Measurements from ENCODE around the gene BICD1.
"Not testable (repeated sequence)": the region's sequence is repeated elsewhere in the genome, so short reads cannot be mapped to it uniquely, and the experiment has no call there.

BICD1 gene

DNA sequence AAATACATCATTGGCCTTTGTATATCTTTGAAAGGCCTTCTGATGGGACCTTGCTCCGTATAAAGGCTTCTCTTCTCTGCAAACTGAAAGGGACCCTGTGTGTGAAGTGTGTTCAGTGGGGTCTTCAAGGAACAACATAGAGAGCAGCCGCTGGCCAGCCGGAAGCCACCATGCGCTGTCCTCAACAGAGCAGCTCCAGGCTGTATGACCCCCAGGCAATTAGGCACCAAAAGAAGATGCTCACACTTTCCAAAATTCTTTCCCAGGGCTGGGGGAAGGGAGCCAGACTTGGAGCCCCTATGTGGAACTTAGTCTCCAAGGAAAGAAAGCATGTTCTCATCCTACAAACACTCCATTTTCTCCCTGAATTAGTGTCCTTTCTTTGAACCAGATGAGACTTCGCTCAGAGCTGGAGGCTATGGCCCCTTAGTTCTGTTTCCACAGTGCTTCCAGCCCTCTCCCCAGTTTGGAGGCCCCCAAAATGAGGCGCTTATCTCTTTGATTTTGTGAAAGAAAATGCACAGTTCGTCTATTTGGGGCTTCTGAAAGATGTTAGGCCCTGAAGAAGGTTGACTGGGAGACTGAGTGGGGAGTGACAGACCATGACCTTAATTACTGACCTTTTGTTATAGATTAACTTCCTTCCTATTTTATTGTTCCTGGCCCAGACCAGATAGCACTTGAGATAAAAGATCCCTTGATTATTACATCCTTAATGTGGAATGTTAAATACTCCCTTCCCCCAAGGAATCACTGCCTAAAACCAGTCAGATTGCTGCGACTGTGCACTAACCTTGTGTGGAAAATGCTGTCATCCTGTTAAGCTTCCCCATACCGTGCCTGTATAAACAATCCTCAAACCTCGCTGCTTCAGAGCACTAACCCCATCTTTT, 164.4 kb downstream of the BICD1 start:
- Histone ChIP-seq H3K27me3 (no peaks in the 10 kb centered on the region), H3K9me3 (replicated peaks in 1 of 11) (peaks cover 0 to 10% (median 0%) of the 10 kb centered on the region in 11 experiments; a peak in 2 of 22 replicates), H3K4me1 (peaks cover 5 to 44% (median 35%) of the 10 kb centered on the region in 10 experiments), H3K4me3 (no peak overlapping the region), H3K9ac (no peak overlapping the region), H3K27ac (peak overlapping the region in 2 of 11 experiments; percentile 14 to 27; a peak in 1 of 22 replicates), H3K36me3 (peaks cover 0 to 17% (median 6%) of the 10 kb centered on the region in 11 experiments; a peak in 7 of 22 replicates), H4K20me1 (no peaks in the 10 kb centered on the region), H3K4me2 (peak overlapping the region in 8 of 11 experiments; percentile 3 to 58 (median 36); a peak in 11 of 22 replicates)
- TF ChIP-seq Cebpa-rat (IDR thresholded peaks at IDR 0.05): no peak

DNA sequence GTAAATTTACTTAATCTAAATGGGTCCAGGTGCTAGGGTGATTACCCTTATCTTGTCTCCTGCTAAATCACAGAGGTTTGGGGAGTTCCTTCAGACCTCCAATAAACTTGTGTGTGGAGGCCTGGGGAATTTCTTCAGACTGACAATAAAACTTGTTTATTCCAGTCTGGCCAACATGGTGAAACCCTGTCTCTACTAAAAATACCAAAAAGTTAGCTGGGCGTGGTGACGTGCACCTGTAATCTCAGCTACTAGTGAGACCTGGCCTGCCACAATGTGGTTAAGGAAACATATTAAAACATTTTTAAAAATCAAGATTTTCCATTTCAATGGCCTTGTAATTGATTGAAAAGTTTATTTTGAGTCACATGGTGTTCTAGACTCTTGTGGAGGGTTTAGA, 165.8 kb downstream of the BICD1 start:
- Histone ChIP-seq H3K27me3 (no peaks in the 10 kb centered on the region), H4K20me1 (no peaks in the 10 kb centered on the region), H3K27ac (no peak overlapping the region), H3K9ac (no peak overlapping the region), H3K4me1 (peaks cover 0 to 36% (median 28%) of the 10 kb centered on the region in 10 experiments; a peak in 18 of 20 replicates), H3K4me3 (no peak overlapping the region), H3K9me3 (replicated peaks in 1 of 11) (peaks cover 0 to 8% (median 0%) of the 10 kb centered on the region in 11 experiments; a peak in 1 of 22 replicates), H3K36me3 (peaks cover 0 to 15% (median 6%) of the 10 kb centered on the region in 11 experiments; a peak in 7 of 22 replicates), H3K4me2 (peak overlapping the region in 4 of 11 experiments; percentile 19 to 68 (median 41); a peak in 4 of 22 replicates)
- no peak for TF ChIP-seq Cebpa-rat (IDR thresholded peaks at IDR 0.05)

- H3K36me3 ChIP-seq: peaks cover 0 to 10% (median 4%) of the 10 kb centered on the region in 11 experiments; a peak in 7 of 22 replicates
- H3K9me3 ChIP-seq (replicated peaks in 1 of 11): peaks cover 0 to 8% (median 0%) of the 10 kb centered on the region in 11 experiments; a peak in 1 of 22 replicates
- H3K4me3 ChIP-seq: no peak overlapping the region
- peaks cover 0 to 36% (median 28%) of the 10 kb centered on the region in 10 experiments; a peak in 18 of 20 replicates for H3K4me1 ChIP-seq
- peak overlapping the region; percentile 0 to 68 (median 36); a peak in 16 of 22 replicates for H3K4me2 ChIP-seq
- no peaks in the 10 kb centered on the region for H4K20me1 ChIP-seq
- no peaks in the 10 kb centered on the region for H3K27me3 ChIP-seq
- no peak for TF ChIP-seq Cebpa-rat (IDR thresholded peaks at IDR 0.05)
- peak overlapping the region in 3 of 11 experiments; percentile 30 to 46 (median 43); a peak in 5 of 22 replicates for H3K27ac ChIP-seq
- no peak overlapping the region; a peak in 1 of 22 replicates for H3K9ac ChIP-seq
Observed at GRCh38 chr12:32273063-32273522, 166.4 kb downstream of the BICD1 start.

GRCh38 chr12:32273712-32274111, 167.1 kb downstream of the BICD1 start:
- Histone ChIP-seq H3K27me3 (no peaks in the 10 kb centered on the region), H3K4me2 (peak overlapping the region; percentile 0 to 68 (median 36); a peak in 17 of 22 replicates), H3K9me3 (replicated peaks in 1 of 11) (peaks cover 0 to 8% (median 0%) of the 10 kb centered on the region in 11 experiments; a peak in 1 of 22 replicates), H3K9ac (peak overlapping the region in 1 of 11 experiments; percentile 35; a peak in 1 of 22 replicates), H4K20me1 (no peaks in the 10 kb centered on the region), H3K27ac (peak overlapping the region in 5 of 11 experiments; percentile 25 to 46 (median 39); a peak in 6 of 22 replicates), H3K4me1 (peaks cover 0 to 36% (median 28%) of the 10 kb centered on the region in 10 experiments; a peak in 18 of 20 replicates), H3K4me3 (no peak overlapping the region), H3K36me3 (peaks cover 0 to 8% (median 0%) of the 10 kb centered on the region in 11 experiments; a peak in 4 of 22 replicates)
- TF ChIP-seq Cebpa-rat (IDR thresholded peaks at IDR 0.05): no peak

DNA sequence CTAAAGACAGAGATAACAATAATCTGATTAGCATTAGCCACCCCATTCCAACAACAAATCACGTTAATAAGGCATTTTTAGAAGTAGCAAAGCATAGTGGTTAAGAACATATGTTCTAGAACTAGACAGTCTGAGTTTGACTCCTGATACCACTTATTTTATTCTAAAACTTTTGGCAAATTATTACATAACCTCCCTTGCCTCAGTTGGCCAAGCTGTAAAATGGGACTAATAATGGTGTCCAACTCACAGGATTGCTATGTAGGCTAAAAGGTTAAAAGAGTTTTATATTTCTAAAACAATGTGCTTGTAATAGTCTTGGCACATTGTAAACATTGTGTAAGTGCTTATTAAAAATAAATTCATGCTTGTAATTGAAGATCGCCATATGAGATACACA, 168.0 kb downstream of the BICD1 start:
- Histone ChIP-seq H3K4me1 (peaks cover 0 to 36% (median 28%) of the 10 kb centered on the region in 10 experiments; a peak in 18 of 20 replicates), H3K9me3 (replicated peaks in 1 of 11) (peaks cover 0 to 6% (median 0%) of the 10 kb centered on the region in 11 experiments; a peak in 1 of 22 replicates), H3K27ac (no peak overlapping the region)

GRCh38 chr12:32275520-32275919, 168.9 kb downstream of the BICD1 start:
- H3K9me3 ChIP-seq (replicated peaks in 1 of 11); H3K9ac ChIP-seq; H3K4me3 ChIP-seq; H3K27me3 ChIP-seq; H3K36me3 ChIP-seq; H3K27ac ChIP-seq; H4K20me1 ChIP-seq; H3K4me2 ChIP-seq: not testable (repeated sequence)
- H3K4me1 ChIP-seq: peaks cover 0 to 36% (median 28%) of the 10 kb centered on the region in 10 experiments; a peak in 18 of 20 replicates

More for the DNA sequence above, 168.0 kb downstream of the BICD1 start:
- H3K27me3 ChIP-seq: no peaks in the 10 kb centered on the region
- H3K4me3 ChIP-seq: no peak overlapping the region
- H4K20me1 ChIP-seq: no peaks in the 10 kb centered on the region
- no peak overlapping the region for H3K4me2 ChIP-seq
- no peak overlapping the region for H3K9ac ChIP-seq
- peaks cover 0 to 8% (median 0%) of the 10 kb centered on the region in 11 experiments; a peak in 4 of 22 replicates for H3K36me3 ChIP-seq
- TF ChIP-seq Cebpa-rat (IDR thresholded peaks at IDR 0.05): no peak

- no peak for TF ChIP-seq Cebpa-rat (IDR thresholded peaks at IDR 0.05)
- no peaks in the 10 kb centered on the region for H3K27me3 ChIP-seq
- H3K4me3 ChIP-seq: no peak overlapping the region
- H3K36me3 ChIP-seq: peaks cover 0 to 8% (median 0%) of the 10 kb centered on the region in 11 experiments; a peak in 3 of 22 replicates
- H3K4me2 ChIP-seq: no peak overlapping the region
- H3K27ac ChIP-seq: no peak overlapping the region
- H3K9ac ChIP-seq: no peak overlapping the region
- 0 out of 22 replicates have a peak, but pooled peaks cover 0 to 6% (median 0%) of the 10 kb centered on the region in 11 experiments for H3K9me3 ChIP-seq (replicated peaks in 1 of 11)
- peaks cover 0 to 15% (median 12%) of the 10 kb centered on the region in 10 experiments; a peak in 18 of 20 replicates for H3K4me1 ChIP-seq
- no peaks in the 10 kb centered on the region for H4K20me1 ChIP-seq
Observed at GRCh38 chr12:32277774-32278173, 171.1 kb downstream of the BICD1 start.

GRCh38 chr12:32281098-32281497, 174.5 kb downstream of the BICD1 start:
- Histone ChIP-seq H3K9me3 (replicated peaks in 1 of 11) (0 out of 22 replicates have a peak, but pooled peaks cover 0 to under 1% (median 0%) of the 10 kb centered on the region in 11 experiments), H3K4me3 (no peak overlapping the region), H3K27me3 (no peaks in the 10 kb centered on the region), H3K27ac (no peak overlapping the region), H3K36me3 (peaks cover 0 to under 1% (median 0%) of the 10 kb centered on the region in 11 experiments; a peak in 1 of 22 replicates), H3K9ac (no peak overlapping the region), H3K4me2 (no peak overlapping the region), H4K20me1 (no peaks in the 10 kb centered on the region), H3K4me1 (no peaks in the 10 kb centered on the region)
- no peak for TF ChIP-seq Cebpa-rat (IDR thresholded peaks at IDR 0.05)
